Hematopoietic multipotent progenitor cell treated with erythropoietin and hydrocortisone succinate and interleukin-3 and kit ligand, for 8 days (in vitro differentiated cells): ENCODE measurements around the gene AAK1.
"Not testable (repeated sequence)": the region's sequence is repeated elsewhere in the genome, so short reads cannot be mapped to it uniquely, and the experiment has no call there.

ENCODE experiments used
- DNase-seq: peaks from one replicate; pipeline ENCODE4 v3.0.0-alpha.2; 2015

AAK1 gene

GRCh38 chr2:69477627-69478026 lies 165.9 kb downstream of the AAK1 start:
- DNase-seq, result no peak

- no peak for DNase-seq
These were observed 168.9 kb downstream of the AAK1 start for GRCh38 chr2:69474688-69475087.

GRCh38 chr2:69471793-69472192 lies 171.7 kb downstream of the AAK1 start:
- DNase-seq, result no peak

- no peak for DNase-seq
These were observed 172.6 kb downstream of the AAK1 start for GRCh38 chr2:69470911-69471310.

GRCh38 chr2:69469784-69470183 lies 173.8 kb downstream of the AAK1 start:
- DNase-seq, result no peak

- DNase-seq, result no peak
These were observed 174.2 kb downstream of the AAK1 start for GRCh38 chr2:69469375-69469774.

- DNase-seq, result no peak
These were observed 176.8 kb downstream of the AAK1 start for GRCh38 chr2:69466728-69467127.

GRCh38 chr2:69465513-69466456 lies 177.8 kb downstream of the AAK1 start:
- DNase-seq, result no peak

GRCh38 chr2:69464575-69464974 lies 179.0 kb downstream of the AAK1 start:
- no peak for DNase-seq

GRCh38 chr2:69462780-69463179 lies 180.8 kb downstream of the AAK1 start:
- DNase-seq, result no peak

GRCh38 chr2:69461404-69461803 lies 182.1 kb downstream of the AAK1 start:
- no peak for DNase-seq

- no peak for DNase-seq
These were observed 183.6 kb downstream of the AAK1 start for GRCh38 chr2:69459936-69460335.

GRCh38 chr2:69456950-69457445 lies 186.5 kb downstream of the AAK1 start:
- DNase-seq, result no peak

- no peak for DNase-seq
These were observed 187.4 kb downstream of the AAK1 start for GRCh38 chr2:69456154-69456553.

- no peak for DNase-seq
These were observed 188.6 kb downstream of the AAK1 start for GRCh38 chr2:69454976-69455375.

GRCh38 chr2:69453475-69454129 lies 189.9 kb downstream of the AAK1 start:
- DNase-seq, result no peak

GRCh38 chr2:69452687-69453086 lies 190.9 kb downstream of the AAK1 start:
- no peak for DNase-seq

- DNase-seq, result no peak
These were observed 192.7 kb downstream of the AAK1 start for GRCh38 chr2:69450735-69451416.

- no peak for DNase-seq
These were observed 193.6 kb downstream of the AAK1 start for GRCh38 chr2:69449906-69450305.

GRCh38 chr2:69443673-69444072 lies 199.9 kb downstream of the AAK1 start:
- not testable (repeated sequence) for DNase-seq

GRCh38 chr2:69439499-69439898 lies 204.0 kb downstream of the AAK1 start:
- DNase-seq, result not testable (repeated sequence)

- no peak for DNase-seq
These were observed 205.0 kb downstream of the AAK1 start for GRCh38 chr2:69438580-69438979.

- DNase-seq, result no peak
These were observed 205.8 kb downstream of the AAK1 start for GRCh38 chr2:69437751-69438154.
